GM21786 (cell line): ENCODE measurements around the gene KRT16.
"Not testable (repeated sequence)": the region's sequence is repeated elsewhere in the genome, so short reads cannot be mapped to it uniquely, and the experiment has no call there.

Experiments used
- ATAC-seq: cut with Tn5 transposase; IDR thresholded peaks from one replicate; pipeline ENCODE4 v1.9.1; 2021; ENCODE audit not compliant: unreplicated experiment

KRT16 gene

GRCh38 chr17:41628621-41629255 lies 16.2 kb upstream of the KRT16 start:
- not testable (repeated sequence) for ATAC-seq

- ATAC-seq, result not testable (repeated sequence)
Observed at GRCh38 chr17:41628073-41628370, 15.5 kb upstream of the KRT16 start.

DNA sequence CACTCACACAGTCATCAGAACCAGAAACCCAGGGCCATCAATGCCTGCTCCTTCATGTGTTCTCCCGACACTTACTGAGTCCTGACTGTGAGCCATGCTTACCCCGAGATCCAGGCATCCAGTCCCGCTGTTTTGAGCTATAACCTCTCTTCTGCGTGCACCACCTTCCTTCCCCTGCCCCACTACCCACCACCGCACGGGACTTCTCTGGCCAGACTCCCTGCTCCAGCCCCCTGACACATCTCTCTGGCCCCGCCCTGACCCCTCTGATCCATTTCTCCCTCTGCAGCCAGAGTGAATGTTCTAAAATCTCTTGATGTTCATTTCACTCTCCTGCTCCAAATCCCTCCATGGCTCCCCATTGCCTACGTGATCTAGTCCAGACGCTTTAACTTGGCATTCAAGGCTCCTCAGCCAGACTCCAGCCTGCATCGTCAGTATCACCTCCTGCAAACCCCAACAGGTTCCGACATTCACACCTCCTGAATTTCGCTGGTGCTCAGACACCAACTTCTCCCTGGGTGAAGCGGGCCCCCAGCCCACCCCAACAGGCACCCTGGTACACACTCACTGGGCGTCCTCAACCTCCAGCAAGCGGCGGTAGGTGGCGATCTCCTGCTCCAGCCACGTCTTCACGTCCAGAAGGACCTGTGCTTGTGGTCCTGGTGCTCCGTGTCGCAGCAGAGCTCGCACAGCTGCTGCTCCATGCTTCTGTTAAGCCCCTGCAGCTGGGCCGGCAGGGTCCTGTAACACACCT lies 14.9 kb upstream of the KRT16 start:
- no peak for ATAC-seq

- not testable (repeated sequence) for ATAC-seq
Observed at GRCh38 chr17:41626914-41627295, 14.3 kb upstream of the KRT16 start.

GRCh38 chr17:41626028-41626913 lies 13.7 kb upstream of the KRT16 start:
- ATAC-seq, result not testable (repeated sequence)

DNA sequence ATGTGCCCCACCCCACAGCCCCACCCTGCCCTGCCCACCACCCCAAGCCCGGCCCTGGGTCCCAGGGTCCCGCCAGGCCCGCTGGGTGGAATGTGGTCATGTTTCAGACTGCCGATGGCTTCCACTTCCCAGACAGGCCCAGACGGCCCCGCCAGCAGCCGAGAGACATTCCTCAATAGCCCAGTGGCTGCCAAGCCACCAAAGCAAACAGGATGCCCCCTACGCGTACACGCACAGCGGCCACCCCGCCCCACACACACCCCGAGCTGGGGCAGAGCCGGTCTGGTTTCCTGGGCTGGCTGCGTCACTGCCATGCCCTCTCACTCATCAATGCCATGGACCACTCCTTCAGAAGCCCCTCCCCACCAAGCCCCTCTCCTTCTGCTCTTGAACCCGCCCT lies 13.0 kb upstream of the KRT16 start:
- ATAC-seq, result no peak

DNA sequence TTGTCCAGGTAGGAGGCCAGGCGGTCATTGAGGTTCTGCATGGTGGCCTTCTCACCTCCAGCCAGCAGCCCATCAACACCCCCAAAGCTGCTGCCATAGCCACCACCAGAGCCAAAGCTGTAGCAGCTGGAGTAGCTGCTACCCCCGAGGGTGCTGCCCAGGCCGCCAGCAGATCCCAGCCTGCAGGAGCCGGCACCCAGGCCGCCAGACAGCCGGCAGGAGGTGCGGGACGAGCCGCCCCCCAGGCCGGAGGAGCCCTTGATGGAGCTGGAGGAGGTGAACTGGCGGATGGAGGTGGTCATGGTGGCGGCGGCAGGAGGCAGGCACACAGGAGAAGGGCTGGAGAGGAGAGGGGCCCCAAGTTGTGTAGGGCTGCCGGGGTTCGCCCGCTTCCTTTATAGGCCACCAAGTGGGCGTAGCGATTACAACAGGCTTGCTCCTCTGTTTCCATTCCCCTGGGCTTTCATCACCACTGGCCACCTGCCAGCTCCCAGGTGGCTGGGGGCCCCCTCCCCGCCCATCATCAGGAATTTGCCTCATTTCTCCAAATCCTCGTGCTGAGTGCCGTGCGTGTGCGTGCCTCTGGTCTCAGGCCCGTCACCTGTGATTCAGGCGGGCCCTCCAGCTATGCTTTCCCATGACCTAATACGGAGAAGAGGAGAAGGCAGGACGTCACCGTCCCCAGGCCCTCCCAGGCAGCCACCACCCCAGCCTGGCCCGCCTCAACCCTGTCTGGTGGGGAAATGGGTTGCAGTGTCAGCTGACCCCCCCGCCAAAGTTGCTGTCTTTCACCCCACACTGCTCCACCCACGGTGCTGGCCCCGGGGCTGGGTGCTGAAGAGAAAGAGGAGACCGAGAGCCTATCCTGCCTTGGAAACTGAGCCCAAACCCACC lies 11.9 kb upstream of the KRT16 start, which contains the start of gene KRT17:
Gene KRT17, minus strand, starts transcription at position 368 of the 894 bp plus-strand sequence. Its CDS starts 66 bp downstream, at position 302.
- ATAC-seq, result no peak

GRCh38 chr17:41623184-41623861 lies 10.8 kb upstream of the KRT16 start:
- ATAC-seq, result not testable (repeated sequence)

DNA sequence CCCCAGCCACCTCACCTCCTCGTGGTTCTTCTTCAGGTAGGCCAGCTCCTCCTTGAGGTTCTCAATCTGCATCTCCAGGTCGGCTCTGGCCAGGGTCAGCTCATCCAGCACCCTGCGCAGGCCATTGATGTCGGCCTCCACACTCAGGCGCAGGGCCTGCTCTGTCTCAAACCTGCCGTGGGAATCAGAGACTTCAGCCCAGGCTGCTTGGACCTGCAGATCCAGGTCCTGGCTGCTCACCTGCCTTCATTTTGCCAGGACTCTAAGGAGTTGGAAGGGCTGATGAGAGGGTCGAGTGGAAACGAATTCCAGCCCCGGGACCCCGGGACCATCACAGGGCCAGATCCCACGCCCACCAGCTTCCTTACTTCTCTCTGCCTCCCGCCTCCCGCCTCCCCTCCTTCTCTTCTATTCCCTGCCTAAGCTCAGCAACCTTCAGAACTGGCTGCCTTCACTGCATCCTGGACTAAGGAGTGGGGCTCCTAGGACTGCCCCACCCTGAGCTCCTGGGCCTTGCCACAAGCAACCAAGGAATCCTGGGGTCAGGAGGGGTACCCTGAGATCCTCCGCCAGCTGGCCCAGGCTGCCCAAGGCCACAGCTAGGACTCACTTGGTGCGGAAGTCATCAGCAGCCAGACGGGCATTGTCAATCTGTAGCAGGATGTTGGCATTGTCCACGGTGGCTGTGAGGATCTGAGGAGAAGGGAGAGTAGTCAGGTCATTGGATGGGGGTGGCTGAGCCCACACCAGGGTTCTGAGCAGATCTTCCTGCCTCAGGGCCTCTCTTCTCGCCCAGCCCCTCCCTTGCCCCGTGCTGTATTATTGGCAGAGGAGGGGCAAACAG lies 10.0 kb upstream of the KRT16 start:
- ATAC-seq, result not testable (repeated sequence)

- no peak for ATAC-seq
Observed at GRCh38 chr17:41621916-41622315, 9.3 kb upstream of the KRT16 start.

DNA sequence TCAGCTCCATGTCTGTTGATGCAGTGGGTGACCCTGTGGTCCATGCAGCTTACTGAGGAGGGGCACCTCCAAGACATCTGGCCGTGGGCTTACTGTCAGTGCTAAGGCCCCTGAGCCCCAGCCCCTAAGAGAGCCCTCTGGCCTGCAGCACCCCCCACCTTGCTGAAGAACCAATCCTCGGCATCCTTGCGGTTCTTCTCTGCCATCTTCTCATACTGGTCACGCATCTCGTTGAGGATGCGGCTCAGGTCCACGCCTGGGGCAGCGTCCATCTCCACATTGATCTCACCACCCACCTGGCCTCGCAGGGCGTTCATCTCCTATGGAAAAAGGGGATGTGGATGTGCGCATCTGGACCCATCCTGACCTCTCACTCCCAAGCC lies 8.9 kb upstream of the KRT16 start:
- not testable (repeated sequence) for ATAC-seq

- no peak for ATAC-seq
Observed at GRCh38 chr17:41620583-41621434, 8.2 kb upstream of the KRT16 start.

- ATAC-seq, result not testable (repeated sequence)
Observed at GRCh38 chr17:41619927-41620582, 7.5 kb upstream of the KRT16 start.

DNA sequence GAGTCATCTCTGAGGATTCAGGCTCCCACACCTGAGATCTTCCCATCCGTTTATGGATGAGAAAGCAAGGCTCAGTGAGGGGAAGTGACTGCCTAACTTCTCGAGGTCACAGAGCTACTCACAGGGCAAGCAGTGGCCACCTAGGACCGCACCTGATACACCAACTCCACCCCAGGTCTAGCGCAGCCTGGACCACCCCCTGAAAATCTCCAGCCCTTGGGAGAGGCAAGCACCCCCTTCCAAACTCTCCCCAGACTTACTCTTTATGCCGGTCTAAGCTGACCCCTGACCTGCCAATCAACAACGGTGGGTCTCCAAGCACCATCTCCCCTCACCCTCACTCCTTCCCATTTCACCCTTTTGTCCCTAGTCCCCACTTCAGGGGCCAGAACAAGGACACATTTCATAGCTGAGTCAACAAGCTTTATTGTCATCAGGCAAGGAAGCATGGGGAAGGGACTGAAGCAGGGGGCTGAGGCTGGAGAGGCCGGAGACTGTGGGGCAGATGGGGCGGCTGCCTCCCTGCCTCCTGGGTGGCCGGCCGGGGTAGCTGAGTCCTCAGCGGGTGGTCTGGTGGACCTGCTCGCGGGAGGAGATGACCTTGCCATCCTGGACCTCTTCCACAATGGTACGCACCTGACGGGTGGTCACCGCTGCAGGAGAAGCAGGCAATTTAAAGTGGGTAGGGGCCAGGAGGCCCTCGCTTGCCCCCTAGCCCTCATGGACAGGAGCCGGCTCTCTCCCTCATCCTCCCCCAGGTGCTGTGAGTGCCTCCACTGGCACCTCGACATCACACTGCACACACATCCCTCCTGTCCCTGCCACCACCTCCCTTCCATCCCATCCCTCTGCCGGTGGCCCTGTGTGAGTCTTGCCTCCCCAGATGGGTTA lies 6.7 kb upstream of the KRT16 start:
- ATAC-seq, result no peak

DNA sequence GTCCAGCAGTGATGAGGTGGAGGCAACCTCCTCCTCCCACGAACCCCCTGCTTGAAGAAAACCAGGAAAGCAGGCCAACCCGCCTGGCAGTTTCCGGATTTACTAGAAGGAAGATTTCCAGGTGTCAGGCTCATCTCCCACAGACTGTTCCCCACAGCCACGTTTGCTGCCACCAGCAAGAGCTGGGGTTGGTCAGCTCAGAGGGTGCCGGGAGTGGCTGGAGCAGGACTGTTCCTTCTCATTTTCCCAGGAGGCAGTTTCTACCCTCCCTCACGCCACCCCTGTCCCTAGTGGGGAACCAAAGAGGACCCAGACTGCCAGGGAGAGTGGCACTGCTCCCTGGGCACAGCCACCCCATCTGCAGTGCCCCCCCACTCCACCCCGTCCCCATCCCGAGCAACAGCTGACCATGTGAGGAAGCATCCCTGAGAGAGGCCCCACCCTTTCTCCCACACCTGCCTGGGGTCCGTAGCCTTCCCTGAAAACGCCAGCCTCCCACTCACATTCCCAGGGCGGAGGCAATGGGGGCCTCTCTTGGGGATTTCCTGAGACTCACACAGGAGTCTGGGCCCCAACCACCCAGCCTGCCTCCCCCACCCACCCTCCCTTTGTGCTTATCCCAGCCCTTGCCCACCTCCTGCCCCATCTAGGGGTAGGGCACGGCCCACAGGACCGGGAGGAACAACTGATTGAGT lies 5.9 kb upstream of the KRT16 start:
- ATAC-seq, result no peak

DNA sequence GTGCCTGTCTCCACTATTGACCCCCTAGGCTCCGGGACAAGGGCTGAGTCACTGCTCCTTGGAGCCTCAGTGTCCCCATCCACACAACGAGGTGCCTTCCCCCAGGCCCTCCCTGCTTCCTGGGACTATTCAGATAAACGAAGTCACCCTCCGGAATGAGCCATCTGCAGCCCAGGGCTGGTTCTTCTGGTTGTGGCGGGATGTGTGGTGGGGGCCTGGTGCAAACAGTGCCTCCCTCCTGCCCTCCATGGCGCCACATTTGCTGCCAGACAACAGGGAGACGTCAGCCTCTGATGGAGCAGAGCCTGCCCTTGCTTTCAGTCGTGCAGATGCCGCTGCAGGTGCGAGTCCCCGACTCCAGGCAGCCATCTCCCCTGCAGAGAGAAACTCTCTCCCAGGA lies 5.1 kb upstream of the KRT16 start:
- ATAC-seq, result no peak
